ENCODE results near the gene CLEC16A.

The CLEC16A gene

DNA sequence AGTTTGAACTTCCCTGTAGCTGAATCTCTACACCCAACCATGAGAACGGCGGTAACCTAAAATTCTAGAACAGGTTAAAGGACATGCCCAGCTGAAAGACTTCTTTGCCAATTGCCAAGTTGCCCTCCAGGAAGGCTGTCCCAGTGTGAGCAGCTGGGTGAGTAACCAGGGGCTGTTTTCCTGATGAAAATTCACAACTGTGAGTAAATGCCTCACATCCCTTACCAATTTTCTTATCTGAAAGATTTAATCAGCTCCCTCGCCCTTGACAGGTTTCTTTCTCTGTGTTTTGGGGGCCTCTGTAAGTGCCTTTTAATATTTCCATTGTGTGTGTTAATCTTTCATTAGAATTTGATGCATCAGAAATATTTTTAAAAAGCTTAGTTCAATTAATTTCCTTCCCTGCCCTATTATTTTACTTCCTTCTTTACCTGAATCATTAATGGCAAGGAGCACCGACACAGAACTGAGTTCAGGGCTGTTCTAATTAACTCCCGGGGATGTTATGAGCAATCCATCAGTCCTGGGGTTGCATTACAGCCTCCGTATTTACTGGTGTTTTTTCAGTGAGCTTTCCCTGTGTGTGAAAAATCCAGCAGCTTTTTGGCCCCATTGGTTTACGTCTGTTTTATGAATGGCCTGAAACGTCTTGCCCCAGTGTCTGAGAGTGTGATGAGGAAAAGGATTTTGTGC, 152.9 kb downstream of the CLEC16A start:
- TF ChIP-seq TAF1 (IDR thresholded peaks at IDR 0.05; ENCODE audit: low read depth): no peak
- TF ChIP-seq CREB1 (IDR thresholded peaks at IDR 0.05; ENCODE audit: low read depth): no peak
- TF ChIP-seq NFIC (IDR thresholded peaks at IDR 0.05): no peak
- no peak for TF ChIP-seq YY1 (IDR thresholded peaks at IDR 0.05; ENCODE audit: low read depth)
- TF ChIP-seq RAD21 (IDR thresholded peaks at IDR 0.05; ENCODE audit: low read depth): no peak
- no peak for TF ChIP-seq EGR1 (IDR thresholded peaks at IDR 0.05)
- TF ChIP-seq, protein P1, sequence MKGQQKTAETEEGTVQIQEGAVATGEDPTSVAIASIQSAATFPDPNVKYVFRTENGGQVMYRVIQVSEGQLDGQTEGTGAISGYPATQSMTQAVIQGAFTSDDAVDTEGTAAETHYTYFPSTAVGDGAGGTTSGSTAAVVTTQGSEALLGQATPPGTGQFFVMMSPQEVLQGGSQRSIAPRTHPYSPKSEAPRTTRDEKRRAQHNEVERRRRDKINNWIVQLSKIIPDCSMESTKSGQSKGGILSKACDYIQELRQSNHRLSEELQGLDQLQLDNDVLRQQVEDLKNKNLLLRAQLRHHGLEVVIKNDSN (IDR thresholded peaks at IDR 0.05): no peak
- no peak for TF ChIP-seq EP300 (IDR thresholded peaks at IDR 0.05; ENCODE audit: borderline replicate concordance)
- no peak for TF ChIP-seq CEBPB (IDR thresholded peaks at IDR 0.05)
- no peak for TF ChIP-seq TEAD4 (IDR thresholded peaks at IDR 0.05)
- TF ChIP-seq FOXM1 (IDR thresholded peaks at IDR 0.05; ENCODE audit: borderline replicate concordance, low read depth): no peak
- TF ChIP-seq, protein P2, sequence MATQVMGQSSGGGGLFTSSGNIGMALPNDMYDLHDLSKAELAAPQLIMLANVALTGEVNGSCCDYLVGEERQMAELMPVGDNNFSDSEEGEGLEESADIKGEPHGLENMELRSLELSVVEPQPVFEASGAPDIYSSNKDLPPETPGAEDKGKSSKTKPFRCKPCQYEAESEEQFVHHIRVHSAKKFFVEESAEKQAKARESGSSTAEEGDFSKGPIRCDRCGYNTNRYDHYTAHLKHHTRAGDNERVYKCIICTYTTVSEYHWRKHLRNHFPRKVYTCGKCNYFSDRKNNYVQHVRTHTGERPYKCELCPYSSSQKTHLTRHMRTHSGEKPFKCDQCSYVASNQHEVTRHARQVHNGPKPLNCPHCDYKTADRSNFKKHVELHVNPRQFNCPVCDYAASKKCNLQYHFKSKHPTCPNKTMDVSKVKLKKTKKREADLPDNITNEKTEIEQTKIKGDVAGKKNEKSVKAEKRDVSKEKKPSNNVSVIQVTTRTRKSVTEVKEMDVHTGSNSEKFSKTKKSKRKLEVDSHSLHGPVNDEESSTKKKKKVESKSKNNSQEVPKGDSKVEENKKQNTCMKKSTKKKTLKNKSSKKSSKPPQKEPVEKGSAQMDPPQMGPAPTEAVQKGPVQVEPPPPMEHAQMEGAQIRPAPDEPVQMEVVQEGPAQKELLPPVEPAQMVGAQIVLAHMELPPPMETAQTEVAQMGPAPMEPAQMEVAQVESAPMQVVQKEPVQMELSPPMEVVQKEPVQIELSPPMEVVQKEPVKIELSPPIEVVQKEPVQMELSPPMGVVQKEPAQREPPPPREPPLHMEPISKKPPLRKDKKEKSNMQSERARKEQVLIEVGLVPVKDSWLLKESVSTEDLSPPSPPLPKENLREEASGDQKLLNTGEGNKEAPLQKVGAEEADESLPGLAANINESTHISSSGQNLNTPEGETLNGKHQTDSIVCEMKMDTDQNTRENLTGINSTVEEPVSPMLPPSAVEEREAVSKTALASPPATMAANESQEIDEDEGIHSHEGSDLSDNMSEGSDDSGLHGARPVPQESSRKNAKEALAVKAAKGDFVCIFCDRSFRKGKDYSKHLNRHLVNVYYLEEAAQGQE (IDR thresholded peaks at IDR 0.05; ENCODE audit: low read depth): no peak

DNA sequence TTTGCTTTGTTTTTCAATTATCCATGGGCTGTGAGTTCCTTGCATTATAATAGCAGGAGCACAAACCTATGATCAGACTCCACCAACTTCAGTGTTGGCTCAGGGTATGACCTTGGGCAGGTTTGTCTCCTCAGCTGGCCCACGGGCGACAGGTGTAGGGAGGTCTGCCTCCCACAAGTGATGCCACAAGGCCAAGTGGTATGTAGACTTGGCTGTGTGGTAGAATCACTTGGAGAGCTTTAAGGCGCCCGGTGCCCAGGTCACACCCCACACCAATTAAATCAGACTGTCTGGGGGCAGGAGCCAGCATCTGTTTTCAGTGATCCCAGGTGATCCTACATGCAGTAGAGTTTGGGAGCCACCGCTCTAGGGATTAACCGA, 153.4 kb downstream of the CLEC16A start:
- TF ChIP-seq, protein P3, sequence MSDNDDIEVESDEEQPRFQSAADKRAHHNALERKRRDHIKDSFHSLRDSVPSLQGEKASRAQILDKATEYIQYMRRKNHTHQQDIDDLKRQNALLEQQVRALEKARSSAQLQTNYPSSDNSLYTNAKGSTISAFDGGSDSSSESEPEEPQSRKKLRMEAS (IDR thresholded peaks at IDR 0.05): no peak
- no peak for TF ChIP-seq YY1 (IDR thresholded peaks at IDR 0.05; ENCODE audit: low read depth)
- no peak for TF ChIP-seq EP300 (IDR thresholded peaks at IDR 0.05; ENCODE audit: borderline replicate concordance)

DNA sequence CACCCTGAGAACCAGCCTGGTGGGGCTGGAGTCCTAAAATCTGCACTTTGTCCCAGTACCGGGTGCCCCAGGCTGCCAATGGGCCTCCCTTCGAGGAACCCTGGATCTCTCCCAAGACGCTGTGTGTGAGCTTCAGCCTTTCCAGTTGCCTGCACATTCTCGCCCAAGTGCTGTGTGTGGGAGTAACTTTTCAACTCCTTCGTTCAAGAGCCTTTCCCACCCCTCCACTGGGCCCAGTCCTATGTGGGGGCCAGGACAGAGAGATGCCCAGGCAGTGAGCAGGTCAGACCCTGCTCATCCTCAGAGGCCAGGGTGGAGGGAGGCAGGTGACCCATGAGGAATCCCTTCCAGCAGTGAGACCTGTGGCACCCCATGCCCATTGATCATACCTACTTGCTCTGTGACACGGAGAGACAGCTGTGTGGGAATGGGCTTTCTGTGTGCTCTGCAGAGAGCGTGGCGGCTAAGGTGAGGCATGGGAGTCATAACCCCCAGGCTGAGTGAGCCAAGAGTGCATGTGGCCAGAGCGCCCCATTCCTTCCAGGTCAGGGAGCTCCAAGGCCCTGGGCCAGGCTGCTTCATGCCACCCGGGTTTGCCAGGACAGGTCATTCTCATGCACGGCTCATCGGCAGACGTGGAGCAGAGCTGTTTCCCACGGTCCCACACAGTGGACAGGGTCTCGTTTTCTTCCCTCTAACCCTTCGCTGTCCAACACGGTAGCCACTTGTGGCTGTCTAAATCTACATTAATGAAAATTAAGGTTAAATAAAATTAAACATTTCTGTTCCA, 154.4 kb downstream of the CLEC16A start:
- TF ChIP-seq EGR1 (IDR thresholded peaks at IDR 0.05) (no peak), EP300 (IDR thresholded peaks at IDR 0.05; ENCODE audit: borderline replicate concordance) (no peak), RAD21 (IDR thresholded peaks at IDR 0.05; ENCODE audit: low read depth) (no peak), CEBPB (IDR thresholded peaks at IDR 0.05) (no peak), TCF12 (IDR thresholded peaks at IDR 0.05; ENCODE audit: low read depth) (no peak)
- TF ChIP-seq, protein P3 (IDR thresholded peaks at IDR 0.05): no peak
- TF ChIP-seq, protein P1 (IDR thresholded peaks at IDR 0.05): no peak

DNA sequence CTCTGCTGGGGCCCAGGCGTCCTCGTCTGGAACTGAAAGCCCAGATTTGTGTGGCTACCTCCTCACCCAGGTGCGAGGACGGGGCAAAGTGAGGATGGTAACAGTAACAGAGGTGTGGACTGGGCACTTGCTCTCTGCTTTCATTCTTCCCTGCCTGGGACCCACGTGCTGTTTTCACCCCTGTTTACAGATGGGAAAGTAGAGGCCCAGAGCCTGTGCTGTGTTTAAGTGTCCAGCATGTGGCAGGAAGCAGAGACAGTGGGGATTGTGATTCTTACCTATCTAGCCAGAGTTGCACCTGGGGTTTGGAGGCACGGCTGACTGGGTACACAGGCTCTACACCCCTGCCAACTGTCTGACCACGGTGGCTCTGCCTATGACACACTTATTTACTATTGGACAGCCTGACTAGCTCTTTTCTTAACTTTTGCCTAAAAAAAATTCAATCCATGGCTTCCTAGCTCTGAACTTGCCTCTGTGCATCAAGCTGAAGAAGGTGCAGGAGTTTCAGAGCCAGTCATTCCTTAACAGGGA, 155.4 kb downstream of the CLEC16A start:
- no peak for TF ChIP-seq ZBTB7A (IDR thresholded peaks at IDR 0.05; ENCODE audit: low read depth)
- no peak for TF ChIP-seq TAF1 (IDR thresholded peaks at IDR 0.05; ENCODE audit: low read depth)
- TF ChIP-seq EGR1 (IDR thresholded peaks at IDR 0.05): no peak
- TF ChIP-seq, protein P3 (IDR thresholded peaks at IDR 0.05): no peak
- no peak for TF ChIP-seq EP300 (IDR thresholded peaks at IDR 0.05; ENCODE audit: borderline replicate concordance)
- TF ChIP-seq YY1 (IDR thresholded peaks at IDR 0.05; ENCODE audit: low read depth): no peak
- no peak for TF ChIP-seq RAD21 (IDR thresholded peaks at IDR 0.05; ENCODE audit: low read depth)
- no peak for TF ChIP-seq NFIC (IDR thresholded peaks at IDR 0.05)
- TF ChIP-seq, protein P2 (IDR thresholded peaks at IDR 0.05; ENCODE audit: low read depth): no peak
- TF ChIP-seq, protein P1 (IDR thresholded peaks at IDR 0.05): no peak
- no peak for TF ChIP-seq CREB1 (IDR thresholded peaks at IDR 0.05; ENCODE audit: low read depth)
- no peak for TF ChIP-seq CEBPB (IDR thresholded peaks at IDR 0.05)
- no peak for TF ChIP-seq FOXM1 (IDR thresholded peaks at IDR 0.05; ENCODE audit: borderline replicate concordance, low read depth)
- no peak for TF ChIP-seq TCF12 (IDR thresholded peaks at IDR 0.05; ENCODE audit: low read depth)

DNA sequence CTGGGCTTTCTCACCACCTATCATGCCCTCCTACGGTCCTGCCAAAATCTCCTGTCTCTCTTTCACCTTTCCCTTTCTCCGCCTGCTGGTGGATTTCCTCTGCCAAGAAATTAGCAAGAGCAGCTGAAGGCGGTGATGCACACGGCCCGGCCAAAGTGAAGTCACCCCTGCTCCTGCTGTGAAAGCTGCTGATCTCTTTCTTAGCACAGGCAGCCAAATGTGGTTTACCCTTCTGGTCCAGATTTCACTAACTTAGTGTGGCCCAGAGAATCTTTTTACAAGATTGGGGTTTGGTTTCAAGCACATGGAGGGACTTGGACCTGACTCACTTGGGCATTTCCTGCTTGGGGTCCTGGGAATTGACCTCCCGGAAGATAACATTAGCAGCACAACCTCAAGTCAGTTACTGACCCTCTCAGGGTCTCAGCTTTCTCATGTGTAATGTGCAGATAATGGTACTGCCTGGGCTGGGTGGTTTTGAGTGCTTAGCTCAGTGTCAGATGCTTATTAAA, 155.9 kb downstream of the CLEC16A start:
- TF ChIP-seq FOXM1 (IDR thresholded peaks at IDR 0.05; ENCODE audit: borderline replicate concordance, low read depth) (no peak), TEAD4 (IDR thresholded peaks at IDR 0.05) (no peak), NFIC (IDR thresholded peaks at IDR 0.05) (no peak), TAF1 (IDR thresholded peaks at IDR 0.05; ENCODE audit: low read depth) (no peak), CREB1 (IDR thresholded peaks at IDR 0.05; ENCODE audit: low read depth) (no peak), ZBTB7A (IDR thresholded peaks at IDR 0.05; ENCODE audit: low read depth) (no peak), EGR1 (IDR thresholded peaks at IDR 0.05) (no peak), TCF12 (IDR thresholded peaks at IDR 0.05; ENCODE audit: low read depth) (no peak), CEBPB (IDR thresholded peaks at IDR 0.05) (no peak), RAD21 (IDR thresholded peaks at IDR 0.05; ENCODE audit: low read depth) (no peak)
- TF ChIP-seq, protein P1 (IDR thresholded peaks at IDR 0.05): no peak
- TF ChIP-seq, protein P3 (IDR thresholded peaks at IDR 0.05): no peak
- TF ChIP-seq, protein P2 (IDR thresholded peaks at IDR 0.05; ENCODE audit: low read depth): no peak
